Esophagus muscularis mucosa (tissue), 3 donors: ENCODE results near the gene OTOGL.

ENCODE experiments used
- EP300 ChIP-seq: sonication (generic); formaldehyde crosslinking; IDR thresholded peaks from one replicate; pipeline ENCODE4 v1.6.1; 2017; ENCODE audit warnings: antibody characterized with exemption
- POLR2A ChIP-seq: fragments of 450-650 bp; IDR thresholded peaks from one replicate; pipeline ENCODE4 v1.6.1; 2017; ENCODE audit warnings: antibody characterized with exemption, moderate library complexity, mild to moderate bottlenecking, low read depth
- POLR2AphosphoS5 ChIP-seq, 2 donors: sonication (generic); formaldehyde crosslinking; IDR thresholded peaks; one replicate each; pipeline ENCODE4 v1.6.1; 2017; ENCODE audit warnings: antibody characterized with exemption in 2 of 2

- TF ChIP-seq POLR2AphosphoS5 (IDR thresholded peaks at IDR 0.05) (no peak), POLR2A (no peak), EP300 (no peak)
These were observed 85.6 kb downstream of the OTOGL start for GRCh38 chr12:80184926-80185325.
